GM21423 (cell line): ENCODE results near the gene P4HB.

ENCODE experiments used
- ATAC-seq: cut with Tn5 transposase; IDR thresholded peaks from one replicate; pipeline ENCODE4 v1.9.1; 2021; ENCODE audit warnings: mild to moderate bottlenecking, moderate library complexity; ENCODE audit not compliant: unreplicated experiment

P4HB gene

DNA sequence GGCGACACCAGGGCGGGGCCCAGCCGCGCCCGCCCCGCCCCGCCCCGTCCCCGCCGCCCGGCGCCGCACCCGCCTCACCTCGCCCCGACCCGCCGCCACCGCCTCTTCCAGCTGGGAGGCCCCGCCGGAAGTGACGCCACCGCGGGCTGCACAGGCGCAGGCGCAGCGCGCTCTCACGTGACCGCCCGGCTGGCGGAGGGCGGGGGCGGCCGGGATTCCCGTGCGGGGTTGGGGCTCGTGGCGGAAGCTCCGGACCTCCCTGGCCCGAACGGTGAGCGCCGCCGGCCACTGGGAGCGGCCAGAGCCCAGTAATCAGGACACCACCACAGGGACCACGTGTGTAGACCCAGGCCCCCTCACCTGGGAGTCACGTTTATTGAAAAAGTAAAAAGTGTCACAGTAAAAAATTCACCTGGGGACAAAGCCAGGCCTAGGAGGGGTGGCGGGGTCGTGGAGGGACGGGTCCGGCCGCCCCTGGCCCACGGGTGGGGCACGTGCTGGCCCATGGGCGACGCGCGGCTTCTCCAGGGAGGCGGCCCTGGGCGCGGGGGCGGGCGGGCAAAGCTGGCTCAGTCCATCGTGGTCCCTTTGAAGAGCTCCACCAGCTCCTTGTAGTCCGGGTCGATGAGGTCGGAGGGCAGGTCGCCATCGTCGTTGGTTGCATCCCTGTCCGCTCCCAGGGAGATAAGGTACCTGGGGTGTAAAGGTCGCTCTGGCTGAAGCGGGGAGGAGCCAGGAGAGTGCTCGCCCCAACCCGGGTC lies 27.0 kb downstream of the P4HB start, which contains the start of gene MCRIP1:
Gene MCRIP1, minus strand, starts transcription at position 132 of the 761 bp plus-strand sequence. CDS start 8,785 bp downstream, outside the sequence.
- peak; percentile 70 for ATAC-seq

DNA sequence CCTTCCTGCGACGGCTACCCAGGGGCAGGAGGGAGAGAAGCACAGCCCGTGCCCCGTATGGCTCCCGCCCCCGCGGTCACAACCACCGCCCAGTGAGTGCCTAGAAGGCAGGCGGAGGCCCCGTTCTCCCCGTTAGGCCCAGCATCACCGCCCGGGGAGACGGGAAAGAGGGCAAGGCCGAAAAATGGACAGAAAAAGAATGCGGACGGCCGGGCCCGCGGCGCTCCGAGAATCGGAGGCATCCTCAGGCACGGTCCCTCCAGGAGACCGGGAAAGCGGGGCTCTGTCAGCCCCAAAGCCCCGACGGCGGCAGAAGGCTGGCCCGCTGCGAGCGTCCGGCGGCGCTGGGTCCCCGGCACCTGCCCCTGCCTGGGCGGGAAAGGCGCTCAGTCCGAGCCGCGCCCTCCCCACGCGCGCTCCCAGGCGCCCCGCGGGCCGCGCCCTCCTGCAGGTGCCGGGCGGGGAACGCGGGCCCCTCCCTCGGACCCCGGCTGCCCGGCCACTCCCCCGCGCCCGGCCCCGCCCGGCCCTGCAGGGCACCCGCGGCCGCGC lies 27.7 kb downstream of the P4HB start:
- peak; percentile 66 for ATAC-seq

DNA sequence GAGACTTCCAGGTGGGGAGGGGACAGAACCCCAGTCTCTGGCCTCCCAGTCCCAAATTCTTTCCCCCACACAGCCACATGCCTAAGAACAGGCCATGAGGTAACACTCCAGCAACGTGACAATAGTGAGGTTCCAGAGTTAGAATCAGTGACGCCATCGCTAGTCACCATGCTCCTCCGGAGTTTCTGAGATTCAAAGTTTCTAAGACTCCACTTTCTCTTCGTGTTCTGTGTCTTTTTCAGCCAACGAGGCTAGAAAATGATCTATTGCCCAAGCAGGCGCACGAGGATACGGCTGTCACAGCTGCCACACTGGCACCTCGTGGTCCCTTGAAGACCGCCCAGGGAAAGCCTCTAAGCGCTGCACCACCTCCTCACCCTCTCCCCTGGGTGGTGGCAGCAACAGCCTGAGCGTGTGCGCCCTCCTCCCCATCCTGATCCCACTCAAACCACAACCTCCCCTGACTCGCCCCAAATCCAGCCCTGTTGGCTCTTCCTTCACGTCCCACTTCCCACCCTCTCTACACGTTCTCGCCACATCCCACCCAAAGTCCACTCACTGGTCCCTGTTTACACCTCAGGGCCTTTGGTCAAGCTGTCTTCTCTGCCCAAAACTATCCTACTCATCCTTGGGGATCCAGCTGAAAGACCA lies 28.3 kb downstream of the P4HB start:
- ATAC-seq: peak; percentile 4

DNA sequence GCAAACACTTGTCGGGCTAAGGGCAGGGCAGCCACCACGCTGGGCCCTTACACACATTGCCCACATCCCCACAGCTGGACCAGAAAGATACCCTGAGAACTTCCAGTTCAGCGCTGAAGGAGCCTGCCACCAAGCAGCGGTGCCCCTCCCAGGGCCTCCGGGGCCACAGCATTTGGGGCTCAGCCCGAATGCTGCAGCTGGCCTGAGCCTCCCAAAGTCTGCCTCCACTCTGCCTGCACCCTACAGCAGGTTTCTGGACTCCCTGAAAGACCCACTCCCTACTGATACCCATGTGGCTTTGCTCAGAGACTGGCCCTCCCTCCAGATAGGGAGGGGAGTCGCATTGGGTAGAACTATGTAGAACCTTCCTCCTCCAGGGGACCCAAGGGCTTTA lies 28.8 kb downstream of the P4HB start:
- ATAC-seq: no peak

DNA sequence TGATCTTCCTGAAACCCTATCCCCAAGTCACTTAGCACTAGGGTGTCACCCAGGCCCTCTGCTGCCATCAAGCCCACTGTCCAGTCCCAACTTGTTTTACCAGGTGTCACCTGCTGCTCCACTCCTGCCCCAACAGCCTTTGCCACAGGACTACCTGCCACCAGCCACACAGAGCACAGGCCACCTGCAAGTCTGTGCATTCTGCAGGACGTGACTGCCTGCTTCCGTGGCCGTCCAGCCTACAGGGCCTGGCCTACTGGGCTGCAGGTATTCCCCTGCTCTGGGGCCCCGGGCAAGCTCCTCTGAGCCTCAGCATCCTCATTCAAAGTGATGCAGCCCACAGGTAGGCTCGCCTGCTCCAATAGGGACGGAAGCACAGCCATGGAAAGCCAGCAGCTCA lies 30.5 kb downstream of the P4HB start:
- no peak for ATAC-seq

DNA sequence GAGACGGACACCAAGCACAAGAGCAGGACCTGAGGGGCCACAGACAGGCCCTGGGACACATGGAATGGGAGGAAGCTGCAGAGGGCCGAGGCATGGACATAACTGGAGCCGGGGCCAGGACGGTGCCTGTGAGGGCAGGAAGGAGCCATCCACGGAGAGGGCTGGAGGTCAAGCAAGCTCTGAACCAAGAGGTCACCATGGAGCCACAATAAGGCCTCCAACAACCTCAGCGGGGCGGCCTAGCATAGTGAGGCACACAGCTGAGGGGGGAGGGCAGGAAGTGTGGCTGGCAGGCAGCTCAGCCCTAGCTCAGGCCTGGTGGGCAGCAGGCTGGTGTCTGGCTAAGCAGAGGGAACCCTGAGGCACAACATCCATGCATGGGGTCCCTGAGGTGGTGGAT lies 31.7 kb downstream of the P4HB start:
- ATAC-seq: no peak

DNA sequence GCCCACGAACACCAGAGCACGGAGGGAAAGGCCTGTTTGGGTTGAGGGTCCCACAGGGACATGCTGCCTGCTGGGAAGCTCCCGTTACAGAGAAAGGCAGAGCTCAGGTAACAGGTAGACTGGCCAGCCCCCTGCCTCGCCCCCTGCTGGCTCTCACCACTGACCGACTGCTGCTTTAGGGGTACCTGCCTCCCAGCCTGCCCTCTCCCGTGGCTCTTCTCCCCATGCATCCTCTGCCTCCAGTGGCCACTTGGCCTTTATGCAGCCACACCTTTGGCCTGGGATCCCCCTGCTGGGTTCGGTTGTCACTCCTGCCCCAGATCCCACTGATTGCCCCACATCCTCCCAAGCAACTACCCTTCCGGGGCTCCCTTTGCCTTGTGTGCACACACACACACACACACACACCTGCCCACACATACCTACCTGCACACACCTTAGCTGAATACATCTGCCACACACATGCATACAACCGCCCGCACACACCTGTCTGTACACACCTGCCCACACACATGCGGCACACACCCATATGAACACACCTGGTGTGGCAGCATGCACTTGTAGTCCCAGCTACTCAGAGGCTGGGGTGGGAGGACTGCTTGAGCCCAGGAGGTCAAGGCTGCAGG lies 34.4 kb downstream of the P4HB start:
- ATAC-seq: no peak

DNA sequence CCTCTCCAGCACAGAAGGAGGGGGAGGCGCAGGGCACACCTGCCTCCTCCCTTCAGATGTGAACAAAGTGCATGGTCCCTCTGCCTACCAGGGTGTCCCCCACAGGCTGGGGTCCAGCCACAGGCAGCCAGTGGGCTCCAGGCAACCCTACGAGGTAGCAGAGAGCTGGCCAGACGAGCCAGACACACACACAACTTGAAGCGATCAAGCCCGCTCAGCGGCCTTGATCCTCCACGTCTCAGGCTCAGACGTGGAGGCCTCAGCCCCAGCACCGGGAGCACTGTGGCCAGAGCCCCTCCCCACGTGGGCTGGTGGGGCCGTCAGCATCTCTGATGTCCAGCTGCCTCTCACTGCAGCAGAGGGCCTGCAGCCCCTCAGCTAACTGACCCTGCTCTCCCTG lies 35.7 kb downstream of the P4HB start:
- ATAC-seq: no peak

DNA sequence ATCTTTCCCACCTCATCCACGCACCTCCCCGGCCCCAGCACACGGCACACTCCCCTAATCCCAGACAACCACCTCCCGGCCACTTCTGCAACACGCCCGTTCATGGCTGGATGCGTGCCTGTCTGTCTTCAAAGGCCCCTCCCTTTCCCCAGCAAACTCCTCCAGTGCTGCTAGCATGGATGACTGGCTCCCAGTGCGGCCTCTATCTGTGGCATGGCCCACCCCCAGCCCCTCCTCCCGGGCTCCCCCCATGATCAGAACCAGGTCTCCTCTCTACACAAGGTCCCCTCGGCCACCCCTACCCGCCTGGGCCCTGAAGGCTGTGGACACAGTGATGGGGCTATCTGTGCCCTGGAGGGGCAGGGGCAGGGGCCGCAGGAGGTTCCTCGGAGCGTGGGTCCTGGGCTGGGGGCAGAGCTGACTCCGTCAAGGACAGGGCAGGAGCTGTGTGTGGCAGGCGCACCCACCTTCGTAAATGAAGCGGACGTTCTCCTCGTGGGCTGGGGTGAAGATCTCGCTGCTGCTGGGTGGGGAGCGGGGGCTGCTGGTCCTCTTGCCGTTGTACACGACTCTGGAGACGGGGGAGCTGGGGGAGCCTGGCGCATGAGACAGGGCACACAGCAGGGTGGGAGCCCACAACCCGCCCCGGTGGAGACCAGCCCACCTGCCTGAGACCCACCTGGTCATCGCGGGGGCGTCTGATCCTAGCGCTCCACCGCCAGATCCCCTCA lies 36.4 kb downstream of the P4HB start:
- no peak for ATAC-seq

DNA sequence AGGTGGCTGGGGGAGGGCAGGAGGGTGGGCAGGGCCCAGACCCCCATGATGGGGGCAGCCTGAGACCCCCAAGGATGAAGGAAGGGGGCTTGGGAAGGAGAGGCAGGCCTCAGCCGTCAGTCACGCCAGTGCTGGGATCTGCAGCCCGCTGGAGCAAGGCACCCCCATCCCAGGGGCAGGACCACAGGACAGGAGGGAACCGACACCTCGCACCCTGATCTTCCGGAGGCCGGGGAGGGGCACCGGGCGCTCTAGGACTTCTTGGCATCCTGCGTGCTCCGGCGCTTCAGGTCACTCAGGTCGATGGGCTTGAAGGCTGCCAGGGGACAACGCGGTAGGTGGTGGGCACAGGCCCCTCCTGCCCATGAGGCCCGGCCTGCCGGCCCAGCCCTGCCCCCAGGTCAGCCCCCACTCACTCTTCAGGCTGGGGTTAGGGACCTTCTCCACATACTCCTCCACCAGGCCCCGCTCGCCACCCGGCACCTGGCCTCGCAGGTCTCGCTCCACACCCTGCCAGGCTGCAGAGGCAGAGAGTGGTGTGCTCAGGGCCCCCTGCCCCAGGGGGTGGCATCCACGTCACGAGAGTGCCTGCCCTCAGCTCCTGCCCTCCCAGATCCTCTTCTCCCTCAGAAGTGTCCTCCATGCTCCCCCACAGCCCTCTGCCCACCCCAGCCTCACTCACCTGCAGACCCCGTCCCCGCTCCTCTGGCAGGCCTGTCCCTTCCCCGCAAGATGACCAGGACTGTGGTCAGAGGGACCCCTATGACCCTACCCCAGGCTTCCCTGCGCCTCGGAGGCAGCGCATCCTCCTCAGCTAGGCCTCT lies 37.1 kb downstream of the P4HB start:
- no peak for ATAC-seq

DNA sequence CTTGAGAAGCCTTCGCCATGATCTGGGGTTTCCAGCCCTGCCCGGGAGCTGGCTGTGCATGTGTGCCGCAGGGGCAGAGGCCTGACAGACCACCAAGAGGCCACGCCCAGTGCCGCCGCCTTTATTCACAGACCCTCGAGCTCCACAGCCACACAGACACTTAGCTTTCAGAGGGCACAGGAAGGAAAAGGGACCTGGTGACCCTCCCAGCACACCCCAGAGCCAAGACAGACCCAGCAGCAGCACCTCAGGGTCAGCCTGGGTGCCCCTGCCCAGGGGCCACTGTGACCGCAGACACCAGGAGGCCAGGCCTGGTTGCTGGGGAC lies 38.1 kb downstream of the P4HB start:
- ATAC-seq: no peak

DNA sequence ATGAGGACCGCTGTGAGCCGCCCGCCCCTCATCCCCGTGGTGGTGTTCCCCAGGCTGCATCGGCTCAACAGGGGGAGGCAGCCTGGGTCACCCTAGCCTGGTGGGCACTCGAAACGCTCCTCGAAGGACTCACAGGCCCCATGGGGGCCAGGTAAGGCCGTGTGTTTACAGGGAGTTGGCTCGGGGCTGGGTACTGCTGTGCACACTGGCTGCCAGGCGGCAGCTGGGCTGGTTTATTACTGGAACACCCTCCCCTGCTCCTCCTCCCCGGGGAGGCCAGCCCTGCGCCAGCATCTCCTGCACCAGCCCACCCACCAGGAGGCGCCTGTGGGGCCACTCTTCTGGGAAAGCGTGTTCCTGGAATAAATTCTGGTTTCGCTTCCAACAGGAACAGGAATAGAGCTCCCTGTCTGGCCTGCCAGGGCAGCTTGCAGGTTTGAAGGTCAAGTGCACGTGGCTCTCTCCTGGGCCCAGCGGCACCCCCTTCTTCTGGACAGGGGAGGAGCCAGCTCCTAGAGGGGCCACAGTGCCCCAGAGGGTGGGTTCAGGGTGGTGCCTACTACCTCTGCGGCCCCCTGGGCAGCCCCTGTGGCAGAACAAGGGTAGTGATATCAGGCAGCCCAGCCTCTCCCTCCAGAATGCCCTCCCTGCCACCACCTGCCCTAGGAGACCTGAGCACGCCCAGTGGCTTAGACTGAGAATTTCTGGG lies 38.6 kb downstream of the P4HB start:
- no peak for ATAC-seq

DNA sequence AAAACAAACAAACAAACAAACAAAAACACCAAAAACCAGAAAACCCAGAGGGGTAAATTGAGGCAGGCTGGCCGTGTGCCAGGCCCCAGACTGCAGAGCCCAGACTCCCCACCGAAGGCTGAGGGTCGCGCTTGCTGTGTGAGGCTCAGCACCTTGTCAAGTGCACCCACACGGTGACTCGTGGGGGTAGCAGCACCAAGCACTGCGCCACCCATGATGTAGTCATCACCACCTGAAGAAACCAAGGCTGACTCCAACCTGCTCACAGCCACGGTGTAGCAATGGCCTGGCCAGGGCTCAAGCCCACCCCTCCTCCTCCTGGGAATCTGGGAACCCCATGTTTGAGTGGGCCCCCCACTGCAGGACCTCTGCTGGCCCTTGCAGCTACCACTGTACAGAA lies 39.2 kb downstream of the P4HB start:
- no peak for ATAC-seq

DNA sequence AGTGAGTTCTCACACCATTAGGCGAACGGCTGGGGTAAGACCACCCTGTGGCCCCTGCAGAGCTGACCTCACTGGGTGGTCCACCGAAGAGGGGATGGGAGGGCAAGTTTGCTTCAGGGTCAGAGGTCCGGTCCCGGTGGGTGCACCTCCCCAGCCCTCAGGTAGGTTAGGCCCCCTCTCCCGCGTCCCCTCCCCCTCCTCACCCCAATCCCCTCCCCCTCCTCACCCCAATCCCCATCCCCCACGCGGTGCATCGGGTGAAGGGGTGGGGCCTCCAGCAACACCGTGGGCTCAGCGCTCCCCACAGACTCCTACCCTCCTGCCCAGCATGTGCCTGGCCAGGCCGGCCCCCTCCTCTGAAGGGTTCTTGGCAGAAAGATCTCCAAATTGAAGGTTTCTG lies 40.6 kb downstream of the P4HB start:
- ATAC-seq: no peak

DNA sequence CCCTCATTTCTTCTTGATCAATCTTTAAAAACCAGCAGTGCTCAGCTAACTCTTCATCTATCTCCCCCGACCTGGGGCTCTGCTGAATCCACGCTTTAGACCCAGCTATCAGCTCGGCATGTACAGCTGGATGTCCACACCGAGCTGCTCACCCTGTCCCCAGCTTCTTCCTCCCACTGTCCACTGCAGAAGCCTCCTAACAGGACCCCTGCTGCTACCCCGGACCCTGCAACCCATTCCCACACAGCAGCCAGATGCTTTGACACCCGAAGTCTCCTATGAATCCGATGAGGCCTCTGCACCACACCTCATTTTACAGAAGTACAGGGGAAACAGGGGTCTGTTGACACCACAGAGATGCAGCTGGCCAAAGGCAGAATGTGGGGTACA lies 42.6 kb downstream of the P4HB start:
- ATAC-seq: no peak

DNA sequence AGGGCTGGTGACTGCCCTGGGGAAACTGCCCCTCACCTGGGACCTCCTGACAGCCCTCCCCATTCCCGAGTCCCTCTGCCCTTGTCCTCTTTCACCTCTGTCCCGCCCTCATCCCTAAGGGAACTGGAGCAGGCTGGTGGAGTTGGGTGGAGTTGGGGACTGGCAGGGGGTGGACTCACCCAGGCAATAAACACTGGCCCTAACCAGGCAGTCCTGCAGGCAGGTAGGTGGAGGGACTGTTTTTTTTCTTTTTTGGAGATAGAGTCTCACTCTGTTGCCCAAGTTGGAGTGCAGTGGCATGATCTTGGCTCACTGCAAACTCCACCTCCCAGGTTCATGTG lies 44.7 kb downstream of the P4HB start:
- ATAC-seq: no peak

DNA sequence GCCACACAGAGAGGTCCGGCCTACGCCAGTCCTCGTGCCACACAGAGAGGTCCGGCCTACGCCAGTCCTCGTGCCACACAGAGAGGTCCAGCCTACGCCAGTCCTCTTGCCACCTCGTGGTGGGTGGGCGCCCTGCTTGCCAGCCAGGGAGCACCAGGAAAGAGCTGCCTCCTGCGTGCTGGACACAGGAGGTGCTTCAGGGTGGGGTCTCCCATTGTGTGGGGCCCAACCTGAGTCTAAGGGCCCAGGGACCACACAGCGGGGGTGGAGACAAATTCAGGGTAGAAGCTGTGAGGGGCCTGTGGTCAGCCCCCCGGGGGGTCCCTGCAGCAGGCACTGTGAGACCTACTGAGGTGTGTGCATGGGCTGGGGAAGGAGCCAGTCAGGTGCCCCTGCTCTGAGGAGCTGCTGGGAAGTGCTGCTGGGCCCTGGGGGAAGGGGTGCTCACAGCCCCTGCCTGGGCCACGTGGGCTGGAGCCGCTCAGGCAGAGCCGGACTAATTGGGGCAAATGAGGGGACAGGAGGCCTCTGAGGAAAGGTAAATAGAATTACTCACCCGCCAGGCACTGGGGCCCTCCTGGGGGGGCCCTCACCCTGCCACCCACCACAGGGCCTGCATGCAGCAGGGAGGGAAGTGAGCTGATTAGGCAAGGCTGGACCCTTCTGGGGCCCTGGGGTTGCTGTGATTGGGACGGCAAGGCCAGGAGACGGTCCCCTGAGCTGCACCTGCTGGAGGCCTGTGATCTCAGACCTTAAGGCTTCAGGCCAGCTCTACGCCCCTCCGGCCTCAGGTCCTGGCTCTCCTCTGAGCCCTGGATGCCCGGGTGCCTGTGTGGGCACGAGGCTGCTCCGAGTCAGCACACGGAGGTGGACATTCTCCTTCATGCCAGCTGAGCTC lies 45.3 kb downstream of the P4HB start:
- ATAC-seq: no peak

DNA sequence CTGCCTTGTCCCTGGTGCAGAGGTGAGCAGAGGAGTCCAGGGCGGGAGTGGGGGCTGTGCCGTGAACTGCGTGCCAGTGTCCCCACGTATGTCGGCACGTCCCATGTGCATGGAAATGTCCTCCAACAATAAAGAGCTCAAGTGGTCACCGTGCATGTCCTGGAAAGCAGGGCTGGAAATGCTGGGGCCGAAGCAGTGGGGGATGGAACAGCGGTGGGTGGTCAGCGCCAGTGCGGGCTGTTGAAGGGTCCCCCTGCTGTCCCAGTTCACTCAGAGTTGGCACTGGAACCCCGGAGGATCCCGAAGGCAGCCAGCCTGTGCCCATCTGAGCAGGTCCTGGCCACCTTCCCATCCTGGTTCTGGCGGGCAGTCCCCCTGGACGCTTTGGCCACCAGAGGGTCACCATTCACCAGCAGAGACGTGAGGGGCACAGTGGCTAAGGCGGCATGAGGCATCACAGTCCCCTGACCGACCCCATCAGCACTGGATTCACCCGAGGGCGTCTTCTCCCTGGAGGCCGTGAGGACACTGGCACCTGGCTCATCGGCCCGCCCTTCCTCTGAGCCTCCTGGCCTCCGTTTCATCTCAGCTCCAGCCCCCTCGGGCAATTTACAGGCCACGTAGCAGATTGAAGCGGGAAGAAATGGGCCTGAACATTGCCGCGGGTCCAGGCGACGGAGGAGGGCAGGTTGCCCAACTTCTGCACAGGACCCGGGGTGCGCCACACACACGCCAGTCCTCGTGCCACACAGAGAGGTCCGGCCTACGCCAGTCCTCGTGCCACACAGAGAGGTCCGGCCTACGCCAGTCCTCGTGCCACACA lies 46.3 kb downstream of the P4HB start:
- no peak for ATAC-seq
